IPS-11a (cell line): Measurements from ENCODE around the gene FHOD3.

Experiments used
- H3K4me3 ChIP-seq: one replicate; pipeline ENCODE4 v1.5.1; 2013; ENCODE audit warnings: low read depth, low read length, control low read depth

FHOD3 gene

DNA sequence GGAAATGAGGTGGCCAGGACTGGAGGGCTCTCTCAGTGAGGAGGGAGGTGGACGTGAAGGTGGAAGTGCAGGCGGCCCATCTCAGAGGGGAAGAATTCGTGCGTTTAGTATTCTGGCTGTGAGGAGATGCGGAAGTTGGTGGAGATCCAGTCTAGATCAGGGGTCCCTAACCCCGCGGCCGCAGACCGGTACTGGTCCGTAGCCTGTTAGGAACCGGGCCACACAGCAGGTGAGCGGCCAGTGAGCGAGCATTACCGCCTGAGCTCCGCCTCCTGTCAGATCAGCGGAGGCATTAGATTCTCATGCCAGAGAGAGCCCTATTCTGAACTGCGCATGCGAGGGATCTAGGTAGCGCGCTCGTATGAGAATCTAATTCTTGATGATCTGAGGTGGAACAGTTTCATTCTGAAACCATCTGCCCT is 1.6 kb upstream of the FHOD3 start:
- no peak overlapping the region for H3K4me3 ChIP-seq

DNA sequence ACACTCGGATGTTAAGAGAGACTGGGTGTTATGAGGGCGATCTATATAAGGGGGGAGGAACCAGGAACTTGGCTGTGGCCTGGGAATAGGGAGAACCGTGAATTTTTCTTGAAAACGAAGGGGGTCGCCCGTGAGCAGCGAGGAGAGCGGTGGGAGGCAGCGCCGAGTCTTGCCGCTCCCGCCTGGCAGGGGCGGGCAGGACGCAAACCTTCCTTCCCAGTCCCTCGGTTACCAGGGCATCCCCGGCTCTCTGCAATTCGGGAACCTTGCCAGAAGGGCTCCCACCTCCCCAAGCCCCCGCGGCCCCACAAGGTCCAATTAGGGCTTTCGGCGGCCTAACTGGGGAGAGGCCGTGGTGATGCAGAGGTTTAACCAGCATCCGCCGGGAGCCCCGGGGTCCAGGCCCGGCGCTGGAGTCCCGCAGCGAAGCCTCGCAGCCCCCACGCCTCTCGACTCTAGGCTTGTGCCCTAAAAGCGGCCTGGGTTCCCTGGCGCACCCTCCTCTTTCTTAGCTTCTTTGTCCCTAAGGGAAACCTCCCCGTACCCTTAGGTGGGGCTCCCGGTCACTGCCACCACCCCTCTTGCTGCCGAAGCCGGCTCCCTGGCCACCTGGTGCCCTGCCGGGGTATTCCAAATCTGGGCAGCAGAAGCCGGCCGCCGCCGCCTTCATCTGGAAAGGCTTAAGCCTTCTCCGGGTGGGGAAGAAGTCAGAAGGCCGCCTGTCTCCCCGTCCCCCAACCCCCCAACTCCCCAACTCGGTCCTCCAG is 680 bp upstream of the FHOD3 start:
- H3K4me3 ChIP-seq: peak overlapping the region; percentile 45

DNA sequence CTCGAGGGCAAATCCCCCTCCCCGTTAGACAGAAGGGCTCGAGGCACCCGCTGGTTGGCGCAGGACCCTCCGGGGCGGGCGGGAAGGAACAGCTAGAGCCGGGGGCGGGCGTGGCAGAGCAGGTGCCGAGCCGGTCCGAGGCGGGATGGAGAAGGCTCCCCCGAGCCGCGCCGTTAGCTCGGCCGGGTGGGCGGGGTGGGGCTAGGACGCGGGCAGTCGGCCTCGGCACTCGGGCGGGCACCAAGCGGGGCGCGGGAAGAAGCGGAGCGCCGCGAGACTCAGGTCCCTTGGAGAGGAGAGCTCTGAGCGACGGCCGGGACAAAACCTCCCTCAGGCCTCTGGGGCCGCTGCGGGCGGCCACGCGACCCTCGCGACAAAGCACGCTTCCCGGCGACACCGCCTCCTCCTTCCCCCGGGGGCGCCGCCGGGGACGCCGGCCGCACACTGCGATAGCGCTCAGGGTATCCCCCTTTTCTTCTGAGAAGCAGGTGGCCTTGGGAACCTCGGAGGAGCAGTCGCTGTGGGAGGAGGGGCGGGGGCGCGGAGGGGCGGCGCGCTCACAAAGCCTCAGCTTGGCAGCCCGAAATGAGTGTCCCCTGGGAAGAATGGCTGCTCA is 721 bp downstream of the FHOD3 start:
- H3K4me3 ChIP-seq: peak overlapping the region; percentile 55

DNA sequence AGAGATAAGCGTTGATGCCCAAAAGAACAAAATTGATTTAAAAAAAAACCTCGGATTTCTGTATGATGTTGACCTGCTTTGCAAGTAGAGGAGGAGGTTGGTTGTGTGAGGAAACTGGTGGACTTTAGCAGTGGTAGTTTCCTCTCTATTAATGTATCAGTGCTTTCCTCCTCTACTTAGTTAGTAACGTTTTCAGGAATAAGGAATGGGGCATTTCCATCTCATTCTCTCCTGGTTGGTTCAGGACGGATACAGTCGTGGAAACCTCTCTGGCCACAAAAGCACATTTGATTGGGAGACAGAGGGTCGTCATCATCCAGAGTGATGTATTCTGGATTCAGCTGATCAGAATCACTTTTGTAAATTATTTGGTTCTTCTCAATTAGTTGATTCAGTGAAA is 1.5 kb downstream of the FHOD3 start:
- no peak overlapping the region for H3K4me3 ChIP-seq

DNA sequence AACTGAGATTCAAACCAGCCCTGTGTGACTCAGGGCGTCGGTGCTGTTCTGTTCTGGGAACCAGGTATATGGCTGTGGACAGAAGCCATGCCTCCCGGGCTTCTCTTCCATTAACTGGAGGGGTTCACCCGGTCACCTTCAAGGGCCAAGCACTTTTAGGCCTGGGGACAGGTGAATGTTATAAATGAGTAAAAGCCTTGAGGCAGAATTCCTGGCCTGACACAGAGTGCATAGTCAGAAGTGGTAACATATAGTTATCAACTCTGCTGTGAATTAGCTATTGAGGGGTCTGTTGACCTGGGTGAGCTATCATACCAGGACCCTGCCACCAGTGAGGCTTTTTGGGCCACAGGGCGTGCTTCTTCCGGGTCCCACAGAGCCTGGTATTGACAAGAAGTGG is 2.7 kb downstream of the FHOD3 start:
- no peak overlapping the region for H3K4me3 ChIP-seq

DNA sequence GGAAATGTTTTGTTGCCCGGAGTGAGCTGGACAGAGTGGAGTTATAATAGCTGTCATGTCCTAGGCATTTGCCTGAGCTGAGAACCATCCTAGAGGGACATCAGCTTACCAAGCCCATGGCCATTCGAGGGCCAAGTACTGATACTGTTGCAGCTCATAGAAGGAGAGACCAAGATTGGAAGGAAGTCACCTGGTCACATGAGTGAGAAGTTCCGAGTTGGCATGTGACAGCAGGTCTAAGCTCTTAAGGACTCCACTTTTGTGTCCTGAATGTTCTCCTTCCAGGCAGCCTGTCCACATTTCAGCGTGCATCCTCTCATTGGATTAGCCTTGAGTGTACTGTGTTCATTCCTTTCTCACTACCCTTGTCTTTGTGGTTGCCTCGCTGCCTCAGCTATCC is 4.4 kb downstream of the FHOD3 start:
- no peak overlapping the region for H3K4me3 ChIP-seq

DNA sequence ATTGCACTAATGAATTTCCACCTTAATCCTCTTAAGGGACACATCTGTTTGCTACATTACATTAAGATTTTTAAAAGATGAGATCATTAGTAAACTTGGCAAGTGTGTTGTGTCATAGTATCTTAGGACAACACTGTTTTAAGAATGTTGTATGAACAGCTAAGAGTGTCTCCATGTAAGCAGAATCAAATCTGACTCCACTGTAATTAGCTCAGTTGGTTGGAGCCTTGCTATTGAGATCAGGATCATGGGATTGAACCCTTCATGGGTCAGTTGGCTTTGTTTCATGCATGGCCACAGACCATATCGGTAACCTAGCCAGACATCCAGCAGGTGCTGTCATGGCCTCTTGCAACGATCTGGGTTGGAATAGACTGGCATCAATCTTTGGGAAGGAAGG is 5.2 kb downstream of the FHOD3 start:
- no peak overlapping the region for H3K4me3 ChIP-seq

DNA sequence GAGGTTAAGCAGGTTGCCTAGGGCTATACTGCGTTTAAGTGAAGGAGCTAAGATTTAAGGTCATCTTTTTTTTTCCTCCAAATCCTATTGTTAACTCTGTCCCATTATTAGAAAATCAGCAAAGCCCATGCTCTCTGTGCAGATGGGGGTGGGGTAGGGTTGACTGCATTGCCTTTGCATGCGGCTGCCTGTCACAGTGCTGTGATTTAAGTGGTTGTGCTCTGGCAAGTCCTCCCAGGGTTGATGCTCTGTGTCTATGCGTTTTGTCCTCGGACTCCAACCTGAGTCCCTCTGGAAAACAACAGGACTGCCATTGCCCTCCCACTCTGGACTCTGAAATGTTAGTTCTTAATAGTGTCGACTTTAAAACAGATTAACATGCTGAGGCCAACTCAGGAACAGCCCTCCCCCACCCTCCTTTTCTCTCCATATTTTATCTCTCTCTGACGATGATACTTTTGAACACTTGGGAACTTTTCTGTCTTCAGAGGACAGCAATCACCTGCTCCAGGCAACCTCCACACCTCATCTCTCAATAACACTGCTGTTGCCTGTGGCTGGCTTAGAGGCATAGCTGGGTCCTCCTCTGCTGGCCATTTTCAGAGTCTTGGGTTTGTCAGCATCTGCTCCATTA is 5.8 kb downstream of the FHOD3 start:
- no peak overlapping the region for H3K4me3 ChIP-seq

DNA sequence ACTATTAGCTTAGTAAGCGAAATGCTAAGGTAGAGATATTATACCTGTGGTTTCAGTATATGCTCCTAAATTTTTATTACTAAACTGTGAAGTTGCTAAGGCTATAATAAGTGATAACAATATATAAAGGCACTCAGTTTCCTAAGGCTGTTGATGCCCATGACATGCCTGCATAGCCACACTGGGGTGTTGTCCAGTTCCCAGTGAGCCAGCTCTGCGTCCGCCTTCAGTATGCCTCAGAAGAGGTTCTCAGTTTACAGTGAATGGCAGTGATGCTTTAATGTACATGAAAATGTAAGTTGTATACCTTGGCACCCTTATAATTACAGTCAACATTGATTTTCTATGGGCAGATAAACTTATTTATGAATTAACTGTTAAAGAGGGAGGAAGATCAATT is 7.2 kb downstream of the FHOD3 start:
- H3K4me3 ChIP-seq: no peak overlapping the region

DNA sequence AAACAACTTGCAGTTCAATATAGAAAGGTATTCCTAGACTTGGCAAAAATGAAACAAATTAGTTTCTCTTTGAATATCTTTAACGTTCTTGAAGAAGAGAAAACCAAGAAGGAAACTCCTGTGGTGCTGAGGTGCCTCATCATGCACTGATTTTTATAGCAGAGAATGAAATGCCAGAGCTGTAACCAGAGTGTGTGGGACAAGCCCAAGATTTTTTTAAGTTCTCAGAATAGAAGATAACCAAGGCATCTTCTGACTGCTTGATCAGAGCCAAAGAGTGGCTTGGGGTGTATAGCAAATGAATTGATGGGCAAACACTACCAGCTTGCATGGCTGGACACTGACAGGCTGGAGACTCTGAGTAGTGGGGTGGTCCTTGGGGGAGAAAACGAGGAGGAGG is 7.9 kb downstream of the FHOD3 start:
- no peak overlapping the region for H3K4me3 ChIP-seq

DNA sequence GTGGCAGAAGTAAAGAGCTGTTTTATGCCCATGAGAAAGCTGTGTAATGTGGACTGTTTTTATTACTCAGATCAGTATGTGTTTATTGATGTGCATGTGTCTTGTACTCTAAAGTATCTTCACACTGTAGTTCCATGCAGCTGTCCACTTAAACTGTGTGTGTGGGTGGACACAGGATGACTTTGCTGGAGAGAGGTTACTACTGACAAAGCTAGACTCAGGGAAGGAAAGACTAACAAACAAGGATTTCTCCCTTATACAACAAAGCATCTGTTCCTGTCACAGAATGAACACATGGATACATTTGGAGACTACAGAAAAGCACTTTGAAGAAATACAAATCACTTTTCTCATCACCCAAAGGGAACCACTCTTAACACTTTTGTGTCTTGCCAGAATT is 10.0 kb downstream of the FHOD3 start:
- H3K4me3 ChIP-seq: no peak overlapping the region

DNA sequence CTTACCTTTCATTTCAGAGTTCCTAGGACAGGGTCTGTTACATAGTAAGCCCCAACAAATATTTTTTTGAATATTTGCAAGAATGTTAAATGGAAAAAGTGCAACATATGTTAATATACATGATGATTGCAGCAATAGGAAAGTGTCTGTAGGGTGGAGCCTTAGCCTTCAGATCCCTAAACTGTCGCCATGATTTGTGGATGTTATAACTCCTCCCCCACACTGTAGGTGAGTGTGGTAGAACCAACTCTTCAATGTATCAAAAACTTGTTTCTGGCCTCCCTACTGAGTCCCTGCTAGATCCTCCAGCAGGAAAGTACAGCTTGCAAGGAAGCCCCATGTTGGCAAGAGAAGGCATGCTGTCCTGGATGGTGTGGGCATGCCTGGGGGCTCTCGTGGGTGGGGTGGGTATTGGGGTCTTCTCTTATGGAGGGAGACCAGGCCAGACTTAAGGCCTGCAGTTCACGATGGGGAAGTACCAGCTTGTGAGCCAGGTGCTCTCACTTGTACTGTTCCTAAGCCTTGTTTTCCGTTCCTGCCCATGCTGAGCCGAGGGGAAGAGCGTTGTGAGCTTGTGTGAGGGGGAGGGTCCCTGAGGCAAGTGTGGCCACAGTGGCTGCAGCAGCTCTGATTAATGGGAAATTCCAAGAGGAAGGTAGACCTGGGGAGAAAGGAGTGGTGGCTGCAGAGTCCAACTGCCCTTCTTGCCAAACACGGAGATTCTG is 11.4 kb downstream of the FHOD3 start:
- H3K4me3 ChIP-seq: no peak overlapping the region

DNA sequence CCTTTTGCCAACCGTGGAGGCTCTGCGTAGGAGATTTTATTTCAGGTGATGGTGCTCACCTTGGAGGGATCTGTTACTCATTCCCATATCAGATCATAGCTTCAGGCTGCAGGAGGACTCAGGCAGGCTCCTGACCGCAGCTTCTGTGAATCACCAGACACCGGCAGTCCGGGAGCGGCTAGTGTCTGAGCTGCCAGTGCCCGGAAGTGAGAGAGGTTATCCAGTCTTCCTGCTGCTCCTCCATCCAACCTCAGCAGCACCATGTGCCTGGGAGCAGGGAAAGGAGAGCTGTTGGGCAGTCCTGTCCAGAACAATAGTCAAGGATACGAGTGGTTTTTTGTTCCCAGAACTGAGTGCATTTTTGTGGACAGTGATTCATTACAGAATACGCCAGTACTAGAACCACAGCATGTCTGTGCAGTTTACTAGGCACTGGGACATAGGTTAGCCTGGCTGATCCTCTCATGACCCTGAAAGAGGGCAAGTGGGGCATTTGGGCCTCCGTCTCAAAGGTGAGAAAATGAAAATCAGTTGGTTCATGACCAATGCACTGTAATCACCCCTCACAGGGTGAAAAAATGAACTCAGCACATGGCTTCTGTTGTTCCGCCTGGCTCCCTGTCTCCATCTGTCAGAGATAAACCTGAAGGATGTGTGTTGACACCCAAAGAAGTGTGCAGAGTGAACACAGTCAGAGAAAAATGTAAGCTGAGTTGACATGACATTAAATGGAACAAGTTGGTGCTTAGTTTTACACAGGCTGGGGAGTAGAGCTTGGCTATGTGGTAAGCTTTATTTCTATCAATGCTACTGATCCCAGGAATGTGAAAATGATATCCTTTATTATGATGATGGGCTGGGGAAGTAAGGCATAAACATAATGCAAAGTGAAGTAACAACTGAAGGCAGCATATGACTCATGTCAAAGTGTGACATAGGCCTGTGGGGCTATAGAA is 12.2 kb downstream of the FHOD3 start:
- no peak overlapping the region for H3K4me3 ChIP-seq

DNA sequence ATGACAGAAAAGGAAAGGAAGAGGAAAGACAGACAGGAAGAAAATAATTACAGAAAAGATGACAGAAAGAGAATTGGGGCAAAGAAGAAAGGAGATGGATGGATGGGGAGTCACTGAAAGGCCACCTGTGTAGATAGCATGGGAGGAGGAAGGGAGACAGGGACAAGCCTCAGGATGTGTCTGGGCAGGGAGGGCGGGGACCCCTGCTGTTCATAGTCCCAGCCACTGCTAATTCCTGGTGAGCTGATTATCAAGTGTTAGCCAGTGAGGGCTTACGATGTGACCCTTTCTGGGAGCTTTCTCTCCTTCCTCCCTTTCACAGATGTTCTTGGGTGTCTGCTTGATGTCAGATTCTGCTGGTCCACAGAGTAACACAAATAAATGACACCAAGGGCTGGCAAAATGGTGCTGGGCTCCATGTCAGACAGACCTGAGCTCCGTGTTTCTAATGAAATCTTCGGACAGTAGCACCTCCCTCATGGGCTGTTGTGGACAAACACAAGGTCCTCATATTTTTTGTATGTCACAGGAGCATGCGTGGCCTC is 13.6 kb downstream of the FHOD3 start:
- no peak overlapping the region for H3K4me3 ChIP-seq

DNA sequence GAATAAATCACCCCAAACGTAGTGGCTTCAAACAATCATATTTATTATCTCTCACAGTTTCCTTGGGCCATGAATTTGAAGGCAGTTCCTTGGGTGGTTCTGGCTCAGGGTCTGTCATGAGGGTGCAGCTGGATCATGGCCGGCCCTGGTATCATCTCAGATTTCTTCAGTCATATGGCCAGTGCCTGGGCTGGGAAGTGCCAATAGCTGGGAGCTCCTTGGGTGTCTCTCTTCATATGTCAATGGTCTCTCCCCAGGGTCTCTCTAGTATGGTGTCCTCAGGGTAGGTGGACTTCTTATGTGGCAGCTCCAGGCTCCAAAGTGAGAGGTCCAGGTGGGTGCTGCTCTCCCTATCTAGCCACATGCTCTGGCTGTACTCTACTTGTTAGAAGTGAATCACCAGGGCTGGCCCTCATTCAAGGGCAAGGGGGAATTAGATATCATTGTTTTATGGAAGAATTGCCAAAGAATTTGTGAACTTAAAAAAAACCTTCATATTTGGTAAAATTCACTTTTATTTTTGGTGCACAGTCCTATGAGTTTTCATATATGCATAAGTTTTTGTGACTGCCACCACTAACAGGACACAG is 15.4 kb downstream of the FHOD3 start:
- no peak overlapping the region for H3K4me3 ChIP-seq

DNA sequence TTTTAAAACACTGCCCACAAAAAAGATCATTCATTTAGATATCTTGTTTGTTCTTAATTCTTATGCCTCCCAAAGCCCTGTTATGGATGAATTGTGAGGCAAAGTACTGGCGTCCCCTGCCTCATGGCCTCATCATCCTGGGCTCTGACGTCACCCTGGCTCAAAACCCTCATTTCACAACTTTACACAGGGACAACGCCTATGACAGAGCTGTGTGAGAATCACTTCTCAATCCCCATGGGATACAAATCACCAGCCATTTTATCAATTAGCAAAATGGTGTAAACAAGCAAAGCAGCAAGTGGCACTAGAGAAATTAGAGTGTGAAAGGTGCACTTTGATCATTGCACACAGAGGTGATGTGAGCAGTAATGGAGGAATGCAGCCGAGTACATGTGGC is 16.6 kb downstream of the FHOD3 start:
- H3K4me3 ChIP-seq: no peak overlapping the region

DNA sequence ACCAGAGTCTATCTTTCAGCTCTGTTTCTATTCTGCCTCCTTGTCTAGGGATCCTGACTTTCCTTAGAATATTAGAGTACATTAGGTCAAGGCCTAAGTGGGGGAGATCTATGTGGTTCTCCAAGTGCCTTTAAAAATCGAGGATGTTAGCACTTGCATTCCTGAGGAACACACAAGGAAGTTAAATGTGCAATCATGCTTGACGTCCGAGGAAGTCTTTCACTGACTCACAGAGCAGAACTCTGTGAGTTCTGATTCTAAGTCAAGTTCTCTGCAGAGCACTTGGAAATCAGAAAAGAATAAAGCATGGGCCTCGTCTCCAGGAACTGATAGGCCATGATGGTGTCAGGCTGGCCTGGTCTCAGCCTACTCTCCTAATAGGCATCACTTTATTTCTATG is 17.2 kb downstream of the FHOD3 start:
- no peak overlapping the region for H3K4me3 ChIP-seq

DNA sequence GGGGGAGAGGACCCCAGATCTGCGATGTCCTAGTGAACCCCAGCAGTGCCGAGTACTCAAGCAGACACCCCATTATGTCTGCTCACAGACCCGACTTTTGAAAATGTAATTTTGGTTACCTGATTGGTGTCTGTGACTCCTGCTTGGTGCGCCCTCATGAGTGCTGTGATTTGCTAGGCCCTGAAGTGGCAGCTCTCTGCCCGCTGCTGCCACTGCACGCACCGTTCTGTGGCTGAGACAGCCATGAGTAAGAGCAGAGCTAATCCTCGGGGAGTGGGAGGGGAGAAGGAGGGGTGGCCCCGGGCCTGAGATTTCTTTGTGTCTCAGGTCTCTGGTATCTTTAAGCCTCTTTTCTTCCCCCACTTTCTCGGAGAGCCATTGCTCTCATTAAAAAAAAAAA is 18.2 kb downstream of the FHOD3 start:
- no peak overlapping the region for H3K4me3 ChIP-seq

DNA sequence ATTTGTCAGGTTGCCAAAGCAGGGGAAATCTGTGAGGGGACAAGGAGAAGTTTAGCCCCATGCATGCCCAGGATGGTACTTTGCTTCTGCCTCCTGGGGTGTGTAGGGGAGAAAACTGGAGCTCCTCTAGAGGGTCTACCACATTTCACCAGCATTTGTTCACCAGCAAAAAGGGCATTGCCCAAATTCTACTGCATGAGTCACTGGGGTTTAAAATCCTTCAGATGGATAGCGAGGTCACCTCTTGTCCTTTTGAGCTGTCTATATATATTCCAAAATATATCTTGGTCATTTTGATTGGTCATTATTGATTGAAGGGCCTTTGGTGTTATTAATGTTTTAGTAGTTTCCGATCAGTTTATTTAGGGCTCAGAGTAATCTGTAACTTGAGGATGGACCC is 18.7 kb downstream of the FHOD3 start:
- H3K4me3 ChIP-seq: no peak overlapping the region
